Activated B cell treated with CpG ODN at 0.5 μM for 24 hours (primary cell): ENCODE measurements around the gene SLC44A1. TPM values are rescaled to one million over a fixed set of nuclear protein-coding genes. Genes with fewer than 3 reads are reported as not detected.

ENCODE experiments used
- ATAC-seq: fragments of 200-7000 bp; cut with Tn5 transposase; one replicate; pipeline ENCODE4 v1.10.0; 2021; ENCODE audit warnings: low read depth, mild to moderate bottlenecking, moderate library complexity
- CTCF ChIA-PET: fragments of 350-600 bp; sonication (Branson Sonifier 250); formaldehyde crosslinking; loops from one replicate; lab custom pipeline; 2021; ENCODE audit warnings: antibody characterized with exemption; lab: Charles Lee
- POLR2A ChIA-PET: fragments of 350-600 bp; sonication (Branson Sonifier 250); formaldehyde crosslinking; loops from one replicate; lab custom pipeline; 2021; ENCODE audit warnings: antibody characterized with exemption; lab: Charles Lee
- DNase-seq: peaks from one replicate; pipeline ENCODE4 v3.0.0; 2022
- H3K27ac Mint-ChIP-seq: one replicate; pipeline ENCODE4 v1.8.0; 2020; ENCODE audit warnings: mixed read lengths
- H3K27me3 Mint-ChIP-seq: one replicate; pipeline ENCODE4 v1.8.0; 2021; ENCODE audit warnings: mixed read lengths
- H3K36me3 Mint-ChIP-seq: one replicate; pipeline ENCODE4 v1.8.0; 2021; ENCODE audit warnings: low read depth, mixed read lengths
- H3K4me1 Mint-ChIP-seq: one replicate; pipeline ENCODE4 v1.8.0; 2021; ENCODE audit warnings: mixed read lengths
- H3K4me3 Mint-ChIP-seq: one replicate; pipeline ENCODE4 v1.8.0; 2020; ENCODE audit warnings: mild to moderate bottlenecking, mixed read lengths
- H3K9me3 Mint-ChIP-seq: one replicate; pipeline ENCODE4 v1.8.0; 2020; ENCODE audit warnings: mixed read lengths
- intact Hi-C: fragments of 100-400 bp; cut with micrococcal nuclease; formaldehyde crosslinking; loops from one replicate; pipeline ENCODE4 v1.15.1; 2024
- total RNA-seq: library from RNA; stranded (reverse); gene quantifications from 2 replicates; pipeline ENCODE4 v1.2.3, GENCODE V29; 2022
- TF ChIP-seq, protein P1 (sequence below): fragments of 200-600 bp; IDR thresholded peaks from one replicate; pipeline ENCODE4 v1.8.0; 2022; ENCODE audit warnings: antibody characterized with exemption, mild to moderate bottlenecking

SLC44A1 gene
- total RNA-seq, 1 donor from 2014 or later, result 10.1 TPM

DNA sequence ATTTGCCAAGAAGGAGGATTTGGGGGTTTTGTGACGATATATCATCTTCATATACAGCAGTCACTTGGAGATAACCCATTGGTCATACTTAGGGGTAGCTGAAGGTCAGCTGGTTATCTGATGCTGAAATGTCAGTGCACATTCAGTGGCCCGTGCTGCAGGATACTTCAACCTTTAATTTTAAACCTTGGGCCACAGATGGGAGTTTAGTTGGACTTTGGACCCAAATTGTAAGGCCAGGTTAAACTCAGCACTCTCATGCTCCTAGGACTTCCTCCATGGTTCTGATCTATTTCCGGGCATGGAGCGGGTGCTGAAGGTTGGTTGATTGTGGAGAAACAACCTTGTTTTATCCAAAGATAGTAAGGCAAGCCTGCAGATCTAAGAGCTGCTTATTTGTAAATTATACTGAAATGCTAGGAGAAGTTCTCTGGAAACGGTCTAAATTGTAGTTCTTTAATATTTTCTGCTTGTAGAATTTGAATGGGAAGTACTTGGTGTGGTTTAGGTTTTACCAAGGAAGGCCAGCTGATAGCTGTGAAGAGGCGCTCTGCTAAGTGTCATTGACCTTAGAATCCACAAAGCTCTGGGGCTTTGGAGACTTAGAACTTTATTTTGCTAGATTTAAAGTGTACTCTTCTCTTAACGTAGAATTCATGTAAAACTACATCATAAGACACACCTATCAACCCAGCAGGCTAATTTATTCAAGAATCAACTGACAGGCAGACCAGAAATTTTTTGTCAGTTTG lies 38.6 kb downstream of the SLC44A1 start:
- Mint-ChIP-seq H3K27ac (no peak overlapping the region), H3K9me3 (no peaks in the 10 kb centered on the region), H3K4me3 (no peak overlapping the region), H3K27me3 (no peaks in the 10 kb centered on the region), H3K4me1 (no peaks in the 10 kb centered on the region), H3K36me3 (no peaks in the 10 kb centered on the region)
- ChIA-PET POLR2A (no interaction called here), CTCF (no interaction called here)
- TF ChIP-seq, protein P1, sequence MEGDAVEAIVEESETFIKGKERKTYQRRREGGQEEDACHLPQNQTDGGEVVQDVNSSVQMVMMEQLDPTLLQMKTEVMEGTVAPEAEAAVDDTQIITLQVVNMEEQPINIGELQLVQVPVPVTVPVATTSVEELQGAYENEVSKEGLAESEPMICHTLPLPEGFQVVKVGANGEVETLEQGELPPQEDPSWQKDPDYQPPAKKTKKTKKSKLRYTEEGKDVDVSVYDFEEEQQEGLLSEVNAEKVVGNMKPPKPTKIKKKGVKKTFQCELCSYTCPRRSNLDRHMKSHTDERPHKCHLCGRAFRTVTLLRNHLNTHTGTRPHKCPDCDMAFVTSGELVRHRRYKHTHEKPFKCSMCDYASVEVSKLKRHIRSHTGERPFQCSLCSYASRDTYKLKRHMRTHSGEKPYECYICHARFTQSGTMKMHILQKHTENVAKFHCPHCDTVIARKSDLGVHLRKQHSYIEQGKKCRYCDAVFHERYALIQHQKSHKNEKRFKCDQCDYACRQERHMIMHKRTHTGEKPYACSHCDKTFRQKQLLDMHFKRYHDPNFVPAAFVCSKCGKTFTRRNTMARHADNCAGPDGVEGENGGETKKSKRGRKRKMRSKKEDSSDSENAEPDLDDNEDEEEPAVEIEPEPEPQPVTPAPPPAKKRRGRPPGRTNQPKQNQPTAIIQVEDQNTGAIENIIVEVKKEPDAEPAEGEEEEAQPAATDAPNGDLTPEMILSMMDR, result no peak
- intact Hi-C loops, result no loop called here
- ATAC-seq, result no peak
- DNase-seq, result no peak

DNA sequence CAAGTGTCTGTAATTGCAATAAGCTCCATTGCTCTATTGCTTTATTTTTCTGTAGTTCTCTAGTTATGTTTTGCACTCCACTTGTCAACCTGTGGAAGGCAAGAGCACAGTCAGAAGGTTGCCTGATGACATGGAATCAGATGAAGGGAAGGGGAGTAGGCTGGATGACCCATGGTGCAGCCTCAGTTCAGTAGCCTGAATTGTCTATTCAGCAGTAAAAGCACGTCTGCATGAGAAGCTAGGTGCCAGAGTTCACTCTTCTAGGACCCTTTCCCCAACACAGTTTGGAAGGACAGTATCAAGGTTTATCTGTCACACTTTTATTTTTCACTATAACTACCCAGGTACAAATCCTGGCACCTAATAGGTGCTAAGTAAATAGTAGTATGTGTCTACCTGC lies 39.3 kb downstream of the SLC44A1 start:
- intact Hi-C loops, result no loop called here
- ATAC-seq (no peak), DNase-seq (no peak)
- no peaks in the 10 kb centered on the region for H3K27me3 Mint-ChIP-seq
- ChIA-PET CTCF (no interaction called here), POLR2A (interaction anchor here (0.6 kb wide), 1 partner anchor 115 kb away, joined by 3 read pairs; no protein-coding TSS in a partner anchor)
- no peak overlapping the region for H3K27ac Mint-ChIP-seq
- H3K4me3 Mint-ChIP-seq, result no peak overlapping the region
- no peaks in the 10 kb centered on the region for H3K4me1 Mint-ChIP-seq
- no peaks in the 10 kb centered on the region for H3K36me3 Mint-ChIP-seq
- H3K9me3 Mint-ChIP-seq, result no peaks in the 10 kb centered on the region
- TF ChIP-seq, protein P1, result no peak

DNA sequence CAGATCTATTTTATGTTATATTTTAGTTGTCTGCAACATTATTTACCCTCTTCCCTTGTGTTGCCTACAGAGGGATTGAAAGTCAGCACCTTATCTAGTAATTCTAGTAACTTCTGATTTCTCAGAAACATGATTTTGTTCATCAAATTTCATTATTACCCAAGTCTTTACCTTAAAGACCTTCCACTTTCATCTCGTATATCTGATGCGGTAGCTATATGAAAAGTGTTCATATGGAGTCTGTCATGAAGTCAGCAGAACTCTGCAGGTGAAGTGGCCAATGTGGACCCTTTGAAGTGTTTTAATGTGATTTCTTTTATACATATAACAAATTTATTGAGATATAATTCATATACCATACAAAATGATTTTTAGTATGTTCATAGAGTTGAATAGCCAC lies 40.0 kb downstream of the SLC44A1 start:
- ChIA-PET CTCF (no interaction called here), POLR2A (interaction anchor here (0.6 kb wide), 1 partner anchor 116 kb away, joined by 3 read pairs; no protein-coding TSS in a partner anchor)
- intact Hi-C loops, result no loop called here
- H3K4me3 Mint-ChIP-seq, result no peak overlapping the region
- TF ChIP-seq, protein P1, result no peak
- H3K9me3 Mint-ChIP-seq, result no peaks in the 10 kb centered on the region
- DNase-seq (no peak), ATAC-seq (no peak)
- H3K4me1 Mint-ChIP-seq, result no peaks in the 10 kb centered on the region
- no peaks in the 10 kb centered on the region for H3K27me3 Mint-ChIP-seq
- no peak overlapping the region for H3K27ac Mint-ChIP-seq
- no peaks in the 10 kb centered on the region for H3K36me3 Mint-ChIP-seq

DNA sequence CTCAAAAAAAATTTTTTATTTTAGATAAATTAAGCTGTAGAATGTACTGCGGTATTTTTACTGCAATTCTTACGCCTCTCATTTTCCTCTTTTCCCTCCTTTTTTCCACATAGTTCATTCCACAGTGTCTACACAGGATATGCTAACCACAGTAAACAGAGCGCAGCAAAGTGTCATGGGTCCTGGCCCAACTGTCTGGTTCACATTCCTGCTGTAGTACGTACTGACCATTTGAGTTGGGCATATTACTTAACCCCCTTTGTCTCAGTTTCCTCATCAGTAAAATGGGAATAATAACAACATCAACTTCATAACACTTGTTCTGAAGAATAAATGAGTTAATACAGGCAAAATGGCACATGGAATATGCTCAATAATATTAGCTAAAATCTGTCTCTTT lies 41.6 kb downstream of the SLC44A1 start:
- TF ChIP-seq, protein P1, result no peak
- H3K27ac Mint-ChIP-seq, result no peak overlapping the region
- POLR2A ChIA-PET, result no interaction called here
- no peaks in the 10 kb centered on the region for H3K27me3 Mint-ChIP-seq
- H3K4me1 Mint-ChIP-seq, result no peaks in the 10 kb centered on the region
- H3K9me3 Mint-ChIP-seq, result no peaks in the 10 kb centered on the region
- no peak for DNase-seq
- no peak for ATAC-seq
- no peaks in the 10 kb centered on the region for H3K36me3 Mint-ChIP-seq
- intact Hi-C loops, result no loop called here
- no peak overlapping the region for H3K4me3 Mint-ChIP-seq
- CTCF ChIA-PET, result no interaction called here

DNA sequence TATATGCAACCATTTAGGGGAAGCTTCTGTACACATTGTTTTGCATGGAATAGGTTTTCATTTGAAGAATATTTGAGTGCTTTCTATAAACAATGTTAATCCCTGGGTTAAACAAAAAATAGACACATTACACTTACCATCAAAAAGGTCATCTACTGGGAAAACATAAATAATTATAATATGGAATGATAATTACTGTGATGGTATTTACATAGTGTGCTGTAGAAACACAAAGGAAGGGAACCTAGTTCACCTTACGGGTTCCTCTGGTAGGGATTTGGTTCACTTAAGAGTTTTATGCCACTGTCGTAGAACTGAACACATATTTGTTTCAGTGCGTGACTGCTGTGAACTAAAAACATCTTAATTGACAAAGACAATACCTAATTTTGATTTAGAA lies 44.9 kb downstream of the SLC44A1 start:
- H3K4me3 Mint-ChIP-seq, result no peak overlapping the region
- H3K27me3 Mint-ChIP-seq, result no peaks in the 10 kb centered on the region
- ATAC-seq (no peak), DNase-seq (no peak)
- intact Hi-C loops, result no loop called here
- H3K36me3 Mint-ChIP-seq, result no peaks in the 10 kb centered on the region
- no peaks in the 10 kb centered on the region for H3K4me1 Mint-ChIP-seq
- CTCF ChIA-PET, result no interaction called here
- H3K9me3 Mint-ChIP-seq, result no peaks in the 10 kb centered on the region
- POLR2A ChIA-PET, result no interaction called here
- no peak overlapping the region for H3K27ac Mint-ChIP-seq
- TF ChIP-seq, protein P1, result no peak
